Fibroblast of peridontal ligament (primary cell): ENCODE results near the gene F13B.
A peak's percentile ranks its signal among the peaks of the same experiment; 100 is the strongest.
"Not testable (repeated sequence)": the region's sequence is repeated elsewhere in the genome, so short reads cannot be mapped to it uniquely, and the experiment has no call there.

ENCODE experiments used
- DNase-seq: peaks from one replicate; pipeline ENCODE4 v3.0.0-alpha.2; 2010; ENCODE audit errors: extremely low read depth

Gene F13B, protein sequence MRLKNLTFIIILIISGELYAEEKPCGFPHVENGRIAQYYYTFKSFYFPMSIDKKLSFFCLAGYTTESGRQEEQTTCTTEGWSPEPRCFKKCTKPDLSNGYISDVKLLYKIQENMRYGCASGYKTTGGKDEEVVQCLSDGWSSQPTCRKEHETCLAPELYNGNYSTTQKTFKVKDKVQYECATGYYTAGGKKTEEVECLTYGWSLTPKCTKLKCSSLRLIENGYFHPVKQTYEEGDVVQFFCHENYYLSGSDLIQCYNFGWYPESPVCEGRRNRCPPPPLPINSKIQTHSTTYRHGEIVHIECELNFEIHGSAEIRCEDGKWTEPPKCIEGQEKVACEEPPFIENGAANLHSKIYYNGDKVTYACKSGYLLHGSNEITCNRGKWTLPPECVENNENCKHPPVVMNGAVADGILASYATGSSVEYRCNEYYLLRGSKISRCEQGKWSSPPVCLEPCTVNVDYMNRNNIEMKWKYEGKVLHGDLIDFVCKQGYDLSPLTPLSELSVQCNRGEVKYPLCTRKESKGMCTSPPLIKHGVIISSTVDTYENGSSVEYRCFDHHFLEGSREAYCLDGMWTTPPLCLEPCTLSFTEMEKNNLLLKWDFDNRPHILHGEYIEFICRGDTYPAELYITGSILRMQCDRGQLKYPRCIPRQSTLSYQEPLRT

DNA sequence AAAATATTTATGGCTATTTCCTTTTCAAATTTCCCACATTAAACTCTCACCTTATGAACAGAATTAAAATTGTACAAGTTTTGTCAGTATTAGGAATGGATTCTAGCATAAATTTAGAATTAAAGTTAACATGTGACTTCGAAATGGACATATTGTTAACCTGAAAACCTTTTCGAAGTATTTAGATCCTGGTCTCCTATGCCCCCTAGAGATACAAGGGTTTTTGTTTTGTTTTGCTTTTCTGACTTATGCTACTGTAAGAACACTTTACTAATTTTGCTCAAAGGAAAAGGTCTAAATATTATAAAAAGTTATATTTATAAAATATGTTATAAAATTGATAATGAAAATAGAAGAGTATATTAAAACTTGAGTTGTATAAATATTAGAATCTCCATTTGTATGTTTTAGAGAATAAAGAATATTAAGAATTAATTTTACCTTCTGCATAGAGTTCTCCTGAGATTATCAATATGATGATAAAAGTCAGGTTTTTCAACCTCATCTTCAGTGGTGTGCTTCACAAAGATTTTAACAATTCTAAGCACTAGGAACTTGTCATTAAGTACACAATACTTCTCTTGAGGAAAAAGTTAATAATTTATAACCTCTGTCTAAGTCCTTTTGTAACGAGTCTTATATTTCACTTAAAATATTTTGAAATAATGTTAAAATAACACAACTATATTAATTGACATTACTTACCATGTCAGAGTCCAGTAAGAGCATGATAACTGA is at the start of gene F13B:
Gene F13B, minus strand, starts transcription at position 542 of the 738 bp plus-strand sequence. Its CDS starts 37 bp downstream, at position 505.
- DNase-seq = peak; percentile 41

DNA sequence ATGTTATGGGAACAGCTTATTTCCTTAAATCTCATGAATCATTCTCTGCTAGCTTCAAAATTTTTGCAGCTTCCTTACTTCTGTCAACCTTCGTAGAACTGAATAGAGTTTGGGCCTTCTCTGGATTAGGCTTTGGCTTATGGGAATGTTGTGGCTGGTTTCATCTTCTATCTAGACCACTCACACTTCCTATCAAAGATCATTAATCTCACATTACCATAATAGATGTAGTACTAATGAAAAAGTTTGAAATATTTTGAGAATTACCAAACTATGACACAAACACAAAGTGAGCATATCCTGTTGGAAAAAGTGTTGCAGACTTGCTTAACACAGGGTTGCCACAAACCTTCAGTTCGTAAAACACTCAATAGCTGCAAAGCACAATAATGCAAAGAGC is 49.1 kb upstream of the F13B start:
- no peak for DNase-seq

DNA sequence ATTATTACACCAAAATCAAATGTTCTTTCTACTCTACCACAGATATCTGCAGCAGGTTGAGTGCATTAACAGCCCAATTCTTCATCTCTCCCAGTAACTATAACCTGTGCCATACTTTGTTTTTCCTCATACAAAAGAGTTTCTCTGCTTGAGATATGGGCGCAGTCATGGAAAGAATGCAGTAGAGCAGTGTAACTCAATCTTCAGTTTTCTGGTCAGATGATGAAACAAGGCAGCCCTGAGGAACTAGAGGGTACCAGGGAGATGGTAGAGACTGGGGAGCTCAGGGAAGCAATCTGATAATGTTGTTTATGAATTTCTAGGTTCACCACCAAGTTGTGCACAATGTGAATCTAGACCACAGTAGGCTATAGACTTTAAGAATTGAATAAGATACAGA is 39.8 kb upstream of the F13B start:
- DNase-seq = peak; percentile 25

DNA sequence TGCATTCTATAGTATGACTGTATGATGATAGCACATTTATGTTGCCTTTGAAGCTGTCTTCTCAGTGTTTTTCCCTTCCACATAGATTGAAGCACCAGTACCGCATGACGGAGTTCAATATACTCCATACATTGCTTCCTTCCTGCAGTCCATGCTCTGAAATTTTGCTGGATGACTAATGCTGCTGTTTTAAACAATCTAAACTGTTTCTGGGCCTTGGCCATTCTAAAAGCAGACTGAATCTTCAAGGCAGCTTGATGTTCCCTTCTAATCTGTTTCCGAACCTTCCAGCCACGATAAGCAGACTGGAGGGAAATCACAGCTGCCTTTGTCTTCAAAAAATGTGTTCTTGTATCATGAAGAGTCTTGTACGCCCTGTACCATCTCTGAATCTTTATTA is 36.2 kb upstream of the F13B start:
- DNase-seq = peak; percentile 72

DNA sequence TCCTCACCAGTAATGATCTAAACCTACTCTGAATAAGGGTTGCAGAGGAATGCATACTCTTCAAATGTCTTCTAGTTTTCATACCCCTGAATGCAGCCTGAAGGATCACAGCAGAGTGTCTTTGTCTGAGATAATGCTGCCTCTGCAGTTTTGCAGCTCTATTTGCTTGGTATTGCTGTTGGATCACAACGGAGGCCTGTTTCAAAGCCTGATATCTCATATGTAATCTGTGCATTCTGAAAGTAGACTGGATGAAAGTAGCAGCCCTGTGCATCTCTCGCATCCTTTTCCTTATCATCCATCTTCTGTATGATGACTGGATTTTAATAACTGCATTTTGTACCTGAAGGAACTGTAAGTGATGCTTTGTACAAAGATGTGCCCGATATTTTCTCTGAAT is 34.9 kb upstream of the F13B start:
- no peak for DNase-seq

DNA sequence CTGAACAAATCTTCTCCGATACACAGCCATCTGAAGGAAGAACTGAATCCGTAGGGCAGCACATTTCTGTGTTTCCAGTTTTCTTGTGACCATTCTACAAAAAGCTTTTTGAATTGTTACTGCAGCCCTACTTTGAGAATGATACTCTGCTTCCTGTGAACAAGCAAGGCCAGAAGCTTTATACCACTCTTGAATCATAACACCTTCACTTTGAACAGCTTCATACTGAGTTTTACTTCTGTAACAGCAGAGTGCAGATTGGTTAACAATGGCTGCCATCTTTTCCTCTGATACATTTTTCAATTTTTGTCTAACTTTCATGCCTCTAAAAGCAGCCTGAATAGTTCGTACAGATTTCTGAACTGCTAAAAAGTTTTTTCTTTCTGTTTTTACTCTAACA is 33.6 kb upstream of the F13B start:
- DNase-seq = peak; percentile 44

DNA sequence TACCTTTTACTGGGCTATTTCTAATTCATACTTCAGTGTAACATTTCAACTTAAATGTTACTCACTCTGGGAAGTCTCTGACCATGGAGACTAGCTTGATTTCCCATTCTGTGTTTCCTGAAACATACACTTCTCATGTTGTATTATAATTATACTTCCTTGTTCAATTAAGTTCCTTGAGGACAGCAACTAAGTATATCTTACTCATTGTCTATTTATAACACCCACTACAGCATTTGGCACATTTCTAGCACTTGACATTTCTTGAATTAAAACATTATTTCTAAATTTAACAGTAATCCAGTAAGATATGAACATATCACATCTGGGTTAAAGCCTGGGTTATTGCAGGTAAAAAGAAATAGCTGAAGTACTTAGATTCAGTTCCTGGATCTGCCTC is 32.4 kb upstream of the F13B start:
- no peak for DNase-seq

DNA sequence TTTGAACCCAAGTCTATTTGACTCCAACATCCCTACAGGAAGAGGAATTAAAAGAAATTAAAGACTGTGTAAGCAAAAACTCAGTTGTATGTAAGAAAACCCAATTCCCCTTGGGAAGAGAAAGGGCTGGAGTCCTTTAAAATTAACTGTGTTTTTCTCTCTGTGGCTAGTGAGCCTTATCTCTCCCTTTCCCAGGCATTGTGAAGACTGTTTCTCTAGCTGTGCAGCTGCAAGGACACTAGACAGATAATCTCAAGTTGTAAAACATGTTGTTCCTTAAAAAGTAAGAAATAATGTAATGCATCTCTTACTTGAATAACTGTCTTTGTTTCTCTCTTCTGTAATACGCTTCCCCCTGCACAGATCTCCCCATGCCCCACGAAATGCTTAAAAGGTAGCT is 29.9 kb upstream of the F13B start:
- DNase-seq = not testable (repeated sequence)

DNA sequence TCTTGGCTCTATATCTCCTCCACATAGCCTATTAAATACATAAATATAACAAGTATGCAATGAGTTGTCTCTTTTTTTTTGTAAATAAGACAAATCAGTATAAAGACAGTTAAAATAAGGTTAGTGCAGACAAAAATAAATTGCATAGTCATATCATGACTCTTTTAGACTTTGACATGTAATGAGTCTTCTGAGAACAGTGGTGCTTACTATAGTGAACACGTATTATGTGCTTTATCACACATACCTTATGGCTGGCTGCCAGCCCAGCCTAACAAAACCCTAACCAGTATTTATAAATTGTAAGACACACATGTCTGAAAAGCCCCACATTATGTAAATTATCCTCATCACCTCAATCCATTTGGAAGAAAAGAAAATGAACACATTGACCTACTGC is 29.1 kb upstream of the F13B start:
- DNase-seq = no peak

DNA sequence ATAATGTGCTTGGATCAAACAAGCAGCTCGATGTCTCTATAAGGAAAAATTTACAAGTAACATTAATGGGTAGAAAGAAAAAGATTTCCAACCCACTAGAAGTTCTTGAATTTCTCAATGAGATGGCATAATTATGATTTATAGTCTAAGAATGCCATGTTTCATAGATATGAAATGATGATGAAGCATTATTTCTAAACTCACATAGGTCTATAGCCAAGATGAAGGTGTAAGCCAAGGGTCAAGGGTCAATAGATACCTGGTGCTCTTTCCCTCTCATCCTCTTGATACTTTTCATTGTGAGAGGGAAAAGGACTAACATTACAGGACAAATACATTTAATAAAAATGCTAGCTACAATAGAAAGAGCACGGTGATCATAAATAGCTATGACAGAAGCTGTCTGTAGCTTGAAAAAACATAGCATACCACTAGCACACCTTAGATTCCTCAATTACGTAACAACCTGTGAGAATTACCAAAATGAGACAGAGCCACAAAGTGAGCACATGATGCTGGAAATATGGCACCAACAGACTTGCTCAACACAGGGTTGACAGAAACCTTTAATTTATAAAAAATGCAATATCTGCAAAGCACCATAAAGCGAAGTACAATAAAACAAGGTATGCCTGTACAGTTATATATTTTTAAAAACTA is 26.3 kb upstream of the F13B start:
- DNase-seq = no peak

DNA sequence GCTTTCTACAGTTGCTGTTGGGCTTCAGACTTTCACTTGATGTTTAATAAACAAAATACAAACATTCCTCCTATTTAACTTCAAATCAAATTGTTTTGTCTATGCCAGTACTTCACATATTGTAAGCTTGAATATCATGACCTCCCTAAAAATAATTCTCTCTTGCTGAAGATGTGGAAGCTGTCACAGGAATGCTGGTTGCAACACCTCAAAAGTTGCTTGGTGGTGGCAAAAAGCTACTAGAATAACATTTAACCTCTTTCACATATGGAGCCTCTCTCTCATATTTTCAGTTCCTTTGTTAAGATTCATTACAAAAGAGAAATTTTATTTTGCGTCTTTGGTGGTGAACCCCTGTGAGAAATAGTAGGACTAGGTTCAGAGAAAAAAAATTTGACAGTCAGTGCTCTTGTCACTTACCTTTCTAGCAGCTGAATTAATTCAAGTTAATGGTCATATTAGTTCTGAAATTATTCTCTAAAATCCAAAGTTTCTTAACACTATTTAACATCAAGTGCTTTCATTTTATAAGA is 25.5 kb upstream of the F13B start:
- DNase-seq = no peak

DNA sequence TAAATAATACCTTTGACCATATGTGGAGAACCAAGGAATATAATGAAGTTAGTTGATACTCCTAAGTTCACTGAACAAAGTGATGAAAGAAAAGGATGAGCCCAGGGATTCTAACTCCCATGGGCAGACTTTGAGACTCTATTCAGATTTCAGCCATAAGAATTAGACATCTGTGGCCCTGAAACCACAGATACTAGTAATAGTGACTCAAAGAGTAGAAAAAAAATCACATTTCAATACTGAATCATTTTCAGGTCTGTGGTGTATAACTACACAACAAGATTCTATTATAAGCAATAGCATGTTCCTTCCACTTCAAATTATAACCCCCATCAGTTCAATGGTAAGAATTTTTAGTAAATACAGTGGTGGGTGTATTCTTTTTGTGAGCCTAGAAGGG is 16.4 kb upstream of the F13B start:
- no peak for DNase-seq

DNA sequence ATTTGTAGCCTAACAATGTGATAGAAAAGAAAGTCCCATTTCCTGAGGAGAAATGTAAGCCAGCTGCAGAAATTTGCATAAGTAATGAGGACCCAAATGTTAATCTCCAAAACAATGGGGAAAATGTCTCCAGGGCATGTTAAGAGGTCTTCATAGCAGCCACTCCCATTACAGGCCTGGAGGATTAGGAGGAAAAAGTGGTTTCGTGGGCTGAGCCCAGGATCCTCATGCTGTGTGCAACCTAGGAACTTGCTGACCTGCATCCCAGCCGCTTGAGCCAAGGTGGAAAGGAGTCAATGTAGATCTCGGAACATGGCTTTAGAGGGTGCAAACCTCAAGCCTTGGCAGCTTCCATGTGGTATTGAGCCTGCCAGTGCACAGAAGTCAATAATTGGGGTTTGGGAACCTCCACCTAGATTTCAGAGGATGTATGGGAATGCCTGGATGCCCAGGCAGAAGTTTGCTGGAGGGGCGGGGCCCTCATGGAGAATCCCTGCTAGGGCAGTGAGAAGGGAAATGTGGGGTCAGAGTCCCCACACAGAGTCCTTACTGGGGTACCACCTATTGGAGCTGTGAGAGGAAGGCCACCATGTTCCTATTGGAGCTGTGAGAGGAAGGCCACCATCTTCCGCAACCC is 14.2 kb upstream of the F13B start:
- DNase-seq = no peak

DNA sequence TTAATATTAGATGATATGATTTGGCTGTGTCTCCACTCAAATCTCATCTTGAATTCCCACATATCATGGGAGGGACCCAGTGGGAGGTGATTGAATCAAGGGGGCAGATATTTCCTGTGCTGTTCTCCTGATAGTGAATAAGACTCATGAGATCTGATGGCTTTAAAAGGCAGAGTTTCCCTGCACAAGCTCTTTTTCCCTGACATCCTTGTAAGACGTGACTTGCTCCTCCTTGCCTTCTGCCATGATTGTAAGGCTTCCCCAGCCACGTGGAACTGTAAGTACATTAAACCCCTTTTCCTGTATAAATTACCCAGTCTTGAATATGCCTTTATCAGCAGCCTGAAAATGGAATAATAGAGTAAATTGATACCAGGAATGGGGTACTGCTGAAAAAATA is 13.3 kb upstream of the F13B start:
- no peak for DNase-seq

DNA sequence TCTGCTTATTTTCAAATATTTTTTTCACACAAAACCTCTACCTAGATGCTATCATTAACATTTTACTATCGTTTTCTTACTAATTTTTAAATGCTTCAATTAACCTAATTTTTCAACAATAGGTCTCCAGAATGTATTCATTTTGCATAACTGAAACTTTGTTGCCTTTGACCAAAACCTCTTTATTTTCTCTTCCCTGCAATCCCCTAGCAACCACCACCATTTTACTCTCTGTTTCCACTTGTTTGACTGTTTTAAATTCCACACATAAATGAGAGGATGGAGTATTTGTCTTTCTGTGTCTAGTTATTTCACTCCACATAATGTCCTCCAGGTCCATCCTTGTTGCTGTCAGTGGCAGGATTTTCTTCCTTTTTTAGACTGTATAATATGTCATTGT is 9.5 kb upstream of the F13B start:
- no peak for DNase-seq

DNA sequence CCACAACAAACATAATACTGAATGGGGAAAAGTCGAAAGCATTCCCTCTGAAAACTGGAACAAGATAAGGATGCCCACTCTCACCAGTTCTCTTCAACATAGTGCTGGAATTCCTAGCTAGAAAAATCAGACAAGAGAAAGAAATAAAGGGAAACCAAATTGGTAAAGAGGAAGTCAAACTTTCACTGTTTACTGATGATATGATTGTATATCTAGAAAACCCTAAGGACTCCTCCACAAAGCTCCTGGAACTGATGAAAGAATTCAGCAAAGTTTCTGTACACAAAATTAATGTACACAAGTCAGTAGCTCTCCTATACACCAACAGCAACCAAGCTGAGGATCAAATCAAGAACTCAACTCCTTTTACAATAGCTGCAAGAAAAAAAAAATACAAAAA is 6.9 kb upstream of the F13B start:
- DNase-seq = no peak

DNA sequence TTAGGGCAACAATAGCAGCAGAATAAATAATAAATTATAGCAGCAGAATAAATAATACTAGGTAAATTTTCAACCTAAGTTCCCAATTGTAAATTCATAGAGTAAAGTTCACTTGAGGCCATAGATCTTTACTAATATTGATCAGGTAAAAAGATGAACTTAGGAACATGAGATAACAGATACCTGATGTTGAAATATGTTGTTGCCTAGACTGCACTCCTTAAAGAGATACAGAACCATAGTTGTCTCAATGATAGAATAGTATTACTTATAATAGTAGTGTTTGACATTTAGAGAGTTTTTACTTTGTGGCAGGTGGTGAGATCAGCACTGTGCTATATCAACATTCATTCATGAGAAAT is 378 bp upstream of the F13B start:
- no peak for DNase-seq

DNA sequence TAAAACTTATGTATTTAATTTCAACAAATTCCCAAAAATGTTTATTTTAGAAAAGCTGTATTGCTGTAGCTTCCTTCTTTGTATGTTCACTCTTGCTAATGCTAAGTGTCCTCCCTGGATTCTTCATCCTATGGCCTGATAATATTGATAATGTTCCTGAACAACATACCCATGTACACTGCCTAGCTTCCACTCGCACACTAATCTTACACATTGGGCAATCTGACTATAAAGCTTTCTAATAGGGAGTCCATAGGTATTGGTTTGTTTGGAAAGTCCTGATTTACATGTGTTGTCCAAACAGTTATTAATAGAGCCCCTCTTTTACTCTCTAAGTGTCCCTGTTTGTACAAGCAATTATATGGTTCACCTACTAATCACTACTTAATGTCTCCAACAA is 783 bp downstream of the F13B start:
- no peak for DNase-seq

DNA sequence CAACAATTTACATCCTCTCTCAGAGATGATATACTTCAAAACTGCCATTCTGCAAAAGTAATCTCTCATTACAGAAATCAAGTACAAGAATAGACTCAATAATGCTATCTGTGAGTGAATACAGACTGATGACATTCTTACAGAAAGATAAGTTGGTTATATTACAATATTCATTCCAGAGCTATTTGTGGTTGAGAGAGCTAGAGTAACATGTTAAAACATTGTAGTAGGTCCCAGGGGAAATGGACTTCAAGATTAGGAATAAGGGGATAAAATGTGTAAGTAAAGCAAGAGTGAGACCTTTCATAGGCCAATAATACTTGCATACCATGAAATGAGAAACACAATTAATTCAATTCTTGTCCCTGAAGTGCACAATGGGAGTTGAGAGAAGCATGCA is 1.5 kb downstream of the F13B start:
- peak; percentile 90 for DNase-seq

DNA sequence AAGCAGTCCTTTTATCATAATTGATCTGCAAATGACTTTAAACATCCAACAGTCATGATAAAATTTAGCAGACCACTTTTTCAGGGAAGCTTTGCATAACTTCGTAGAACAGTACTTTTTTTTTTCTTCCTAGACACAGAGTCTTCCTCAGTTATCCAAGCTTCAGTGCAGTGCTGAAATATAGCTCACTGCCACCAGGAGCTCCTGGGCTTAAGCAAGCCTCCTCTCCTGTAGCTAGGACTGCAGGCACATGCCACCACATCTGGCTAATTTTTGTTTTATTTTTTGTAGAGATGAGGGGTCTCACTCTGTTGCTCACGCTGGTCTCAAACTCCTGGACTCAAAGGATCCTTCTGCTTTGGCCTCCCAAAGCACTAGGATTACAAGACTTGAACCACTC is 3.8 kb downstream of the F13B start:
- DNase-seq = no peak

DNA sequence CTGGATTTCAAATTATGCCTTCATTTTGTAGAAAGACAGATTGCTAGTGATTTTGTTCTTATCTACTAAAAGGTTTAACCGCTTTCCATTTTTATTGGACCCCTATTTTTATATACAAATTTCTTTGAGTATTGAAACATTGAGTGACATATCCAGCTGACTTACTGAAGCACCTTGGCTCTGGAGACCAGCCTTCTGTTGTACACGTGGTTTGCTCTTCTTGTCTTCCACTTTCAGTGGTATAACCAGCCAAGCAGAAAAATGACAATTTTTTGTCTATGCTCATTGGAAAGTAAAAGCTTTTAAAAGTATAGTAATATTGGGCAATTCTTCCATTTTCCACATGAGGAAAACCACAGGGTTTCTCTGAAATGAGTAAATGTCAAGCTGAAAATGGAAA is 4.4 kb downstream of the F13B start:
- no peak for DNase-seq

DNA sequence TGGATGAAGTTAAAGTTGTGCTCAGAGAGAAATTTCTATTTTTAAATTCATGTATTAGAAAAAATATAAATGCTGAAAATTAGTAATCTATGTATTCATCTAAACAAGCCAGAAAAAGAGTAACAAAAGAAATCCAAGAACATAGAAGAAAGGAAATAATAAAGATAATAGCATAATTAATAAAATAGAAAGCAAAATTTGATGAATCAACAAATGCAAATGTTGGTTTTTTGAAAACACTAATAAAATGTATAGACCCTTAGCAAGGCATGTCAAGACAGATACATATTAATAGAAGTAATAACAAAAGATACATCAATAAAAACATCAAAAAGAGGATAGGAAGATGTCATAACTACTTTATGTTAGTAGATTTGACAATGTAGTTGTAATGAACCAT is 18.0 kb downstream of the F13B start:
- no peak for DNase-seq
